HS-5 (cell line): ENCODE results near the gene CASKIN2.

Experiments used
- DNase-seq: peaks from one replicate; pipeline ENCODE4 v3.0.0-alpha.2; 2012; ENCODE audit warnings: low read depth

CASKIN2 gene

GRCh38 chr17:75518983-75519537 is 3.7 kb upstream of the CASKIN2 start:
- DNase-seq = no peak

GRCh38 chr17:75518201-75518600 is 2.9 kb upstream of the CASKIN2 start:
- DNase-seq = no peak

- DNase-seq = no peak
These were observed 2.0 kb upstream of the CASKIN2 start for GRCh38 chr17:75517297-75517865.

- no peak for DNase-seq
These were observed 1.4 kb upstream of the CASKIN2 start for GRCh38 chr17:75516619-75517296.

GRCh38 chr17:75516255-75516618 is 900 bp upstream of the CASKIN2 start, which contains the start of gene TSEN54:
TSS of gene TSEN54 (plus strand) at chr17:75516528. CDS start at chr17:75516561, 33 bp downstream.
- DNase-seq = peak; percentile 41

GRCh38 chr17:75514919-75515495 is 330 bp downstream of the CASKIN2 start:
- no peak for DNase-seq

- no peak for DNase-seq
These were observed 928 bp downstream of the CASKIN2 start for GRCh38 chr17:75514299-75514918.

GRCh38 chr17:75513641-75514000 is 1.7 kb downstream of the CASKIN2 start:
- no peak for DNase-seq

GRCh38 chr17:75512926-75513640 is 2.3 kb downstream of the CASKIN2 start:
- no peak for DNase-seq

GRCh38 chr17:75511610-75512575 is 3.4 kb downstream of the CASKIN2 start:
- DNase-seq = no peak

GRCh38 chr17:75511270-75511609 is 4.1 kb downstream of the CASKIN2 start:
- no peak for DNase-seq

- DNase-seq = no peak
These were observed 5.6 kb downstream of the CASKIN2 start for GRCh38 chr17:75509528-75510258.

- no peak for DNase-seq
These were observed 6.4 kb downstream of the CASKIN2 start for GRCh38 chr17:75508931-75509361.

GRCh38 chr17:75507733-75508719 is 7.3 kb downstream of the CASKIN2 start:
- DNase-seq = no peak

GRCh38 chr17:75506888-75507287 is 8.4 kb downstream of the CASKIN2 start:
- no peak for DNase-seq

GRCh38 chr17:75506134-75506533 is 9.2 kb downstream of the CASKIN2 start:
- DNase-seq = no peak

- DNase-seq = no peak
These were observed 9.7 kb downstream of the CASKIN2 start for GRCh38 chr17:75505640-75506039.

GRCh38 chr17:75505152-75505409 is 10.3 kb downstream of the CASKIN2 start:
- no peak for DNase-seq

GRCh38 chr17:75504347-75505151 is 10.8 kb downstream of the CASKIN2 start:
- DNase-seq = no peak
